Left lung (tissue), 10 donors: Measurements from ENCODE around the gene GATA5. TPM values are rescaled to one million over a fixed set of nuclear protein-coding genes. Genes with fewer than 3 reads are reported as not detected.

Experiments
- ATAC-seq: fragments of 200-7000 bp; cut with Tn5 transposase; one replicate; pipeline ENCODE4 v1.9.1; 2020; ENCODE audit warnings: moderate library complexity
- DNase-seq, 4 donors: peaks; one replicate each; pipeline ENCODE4 v3.0.0-alpha.2; 2013 to 2020
- H3K27ac ChIP-seq, 2 donors: fragments of 200-600 bp; sonication (generic) in 1 of 2; one replicate each; pipeline versions ENCODE4 v1.5.0 to v1.8.0; 2020 to 2021
- H3K27me3 ChIP-seq, 2 donors: fragments of 200-600 bp; sonication (generic) in 1 of 2; one replicate each; pipeline versions ENCODE4 v1.5.0 to v1.8.0; 2020 to 2021
- H3K36me3 ChIP-seq, 2 donors: fragments of 200-600 bp; sonication (generic) in 1 of 2; one replicate each; pipeline versions ENCODE4 v1.5.0 to v1.8.0; 2020 to 2021
- H3K4me1 ChIP-seq, 2 donors: fragments of 200-600 bp; one replicate each; pipeline ENCODE4 v1.8.0; 2021
- H3K4me3 ChIP-seq, 2 donors: fragments of 200-600 bp; sonication (generic) in 1 of 2; one replicate each; pipeline versions ENCODE4 v1.5.0 to v1.8.0; 2020 to 2021; ENCODE audit warnings: mild to moderate bottlenecking in 1 of 2
- H3K9me3 ChIP-seq, 2 donors: fragments of 200-600 bp; sonication (generic) in 1 of 2; one replicate each; pipeline versions ENCODE4 v1.5.0 to v1.8.0; 2020 to 2021
- CTCF ChIP-seq, 2 donors: fragments of 200-600 bp; sonication (generic) in 1 of 2; IDR thresholded peaks; one replicate each; pipeline versions ENCODE4 v1.5.0 to v1.8.0; 2021; ENCODE audit warnings: antibody characterized with exemption in 2 of 2
- intact Hi-C, 2 donors: fragments of 100-400 bp; cut with DNase I; formaldehyde crosslinking; loops; one replicate each; pipeline versions ENCODE4 v1.11.2 to v1.14.2; 2022
- polyA plus RNA-seq, 6 donors: library from polyadenylated mRNA; unstranded; fragments of 120-200 nt; gene quantifications; one replicate each; pipeline ENCODE4 v1.2.1, GENCODE V29; 2013; ENCODE audit not compliant: insufficient read length in 6 of 6
- total RNA-seq, 2 donors: library from RNA; stranded (reverse); fragmentation: NEBNext Ultra II Directional; extraction: Animal tissue kit (Norgen Biotek cat#: 25700); gene quantifications; one replicate each; pipeline ENCODE4 v1.2.1, GENCODE V29; 2021
- donor health status: DM: no; HTN: yes; CAD: no.
- donor health status: DM: no; HTN: no; CAD: no.

GATA5 gene
- total and polyA plus RNA-seq, 8 donors = 0.84 to 45.8 (median 30.9) TPM

- no peak for ATAC-seq
- no peak for DNase-seq
- Histone ChIP-seq H3K4me3 (no peak overlapping the region), H3K9me3 (no peaks in the 10 kb centered on the region), H3K27me3 (peaks cover 70 to 98% of the 10 kb centered on the region in 2 donors), H3K27ac (no peak overlapping the region), H3K4me1 (peaks cover 0 to 11% of the 10 kb centered on the region in 2 donors), H3K36me3 (no peaks in the 10 kb centered on the region)
- no peak for TF ChIP-seq CTCF (IDR thresholded peaks at IDR 0.05)
- intact Hi-C loops = no loop called here
These were observed 6.5 kb upstream of the GATA5 start for GRCh38 chr20:62482146-62482809.

GRCh38 chr20:62481425-62482145, 5.8 kb upstream of the GATA5 start:
- H3K36me3 ChIP-seq = no peaks in the 10 kb centered on the region
- H3K27ac ChIP-seq = no peak overlapping the region
- H3K9me3 ChIP-seq = no peaks in the 10 kb centered on the region
- H3K4me3 ChIP-seq = no peak overlapping the region
- intact Hi-C loops = no loop called here
- no peak for TF ChIP-seq CTCF (IDR thresholded peaks at IDR 0.05)
- H3K4me1 ChIP-seq = peaks cover 0 to 12% of the 10 kb centered on the region in 2 donors
- ATAC-seq = no peak
- H3K27me3 ChIP-seq = peaks cover 66 to 97% of the 10 kb centered on the region in 2 donors
- DNase-seq = peak in 1 of 4 donors; percentile 72

- intact Hi-C loops = no loop called here
- TF ChIP-seq CTCF (IDR thresholded peaks at IDR 0.05) = no peak
- no peak for DNase-seq
- H3K4me3 ChIP-seq = no peak overlapping the region
- H3K27me3 ChIP-seq = peaks cover 66 to 97% of the 10 kb centered on the region in 2 donors
- ATAC-seq = no peak
- no peak overlapping the region for H3K27ac ChIP-seq
- H3K4me1 ChIP-seq = peaks cover 0 to 25% of the 10 kb centered on the region in 2 donors
- H3K36me3 ChIP-seq = no peaks in the 10 kb centered on the region
- no peaks in the 10 kb centered on the region for H3K9me3 ChIP-seq
These were observed 4.5 kb upstream of the GATA5 start for GRCh38 chr20:62480318-62480717.

- intact Hi-C loops = no loop called here
- no peak for DNase-seq
- H3K9me3 ChIP-seq = no peaks in the 10 kb centered on the region
- no peak for ATAC-seq
- H3K27me3 ChIP-seq = peaks cover 71 to 97% of the 10 kb centered on the region in 2 donors
- H3K36me3 ChIP-seq = no peaks in the 10 kb centered on the region
- no peak for TF ChIP-seq CTCF (IDR thresholded peaks at IDR 0.05)
- H3K27ac ChIP-seq = no peak overlapping the region
- peaks cover 0 to 29% of the 10 kb centered on the region in 2 donors for H3K4me1 ChIP-seq
- H3K4me3 ChIP-seq = no peak overlapping the region
These were observed 3.9 kb upstream of the GATA5 start for GRCh38 chr20:62479656-62480055.

GRCh38 chr20:62479156-62479555, 3.4 kb upstream of the GATA5 start:
- ATAC-seq (no peak), DNase-seq (no peak)
- peaks cover 69 to 97% of the 10 kb centered on the region in 2 donors for H3K27me3 ChIP-seq
- no peak overlapping the region for H3K27ac ChIP-seq
- H3K4me3 ChIP-seq = no peak overlapping the region
- peaks cover 0 to 32% of the 10 kb centered on the region in 2 donors for H3K4me1 ChIP-seq
- H3K9me3 ChIP-seq = no peaks in the 10 kb centered on the region
- H3K36me3 ChIP-seq = no peaks in the 10 kb centered on the region
- TF ChIP-seq CTCF (IDR thresholded peaks at IDR 0.05) = no peak
- intact Hi-C loops = no loop called here
